Osteocyte (in vitro differentiated cells): ENCODE measurements around the gene RPL26. TPM values are rescaled to one million over a fixed set of nuclear protein-coding genes. Genes with fewer than 3 reads are reported as not detected.

Experiments
- DNase-seq: peaks from one replicate; pipeline ENCODE4 v3.0.0; 2021; ENCODE audit warnings: mixed read lengths; ENCODE audit not compliant: unreplicated experiment; ENCODE audit errors: extremely low spot score
- H3K27ac Mint-ChIP-seq: one replicate; pipeline ENCODE4 v1.8.0; 2021; ENCODE audit warnings: mild to moderate bottlenecking, mixed read lengths; ENCODE audit not compliant: unreplicated experiment
- H3K27me3 Mint-ChIP-seq: one replicate; pipeline ENCODE4 v1.8.0; 2021; ENCODE audit warnings: mixed read lengths; ENCODE audit not compliant: unreplicated experiment
- H3K36me3 Mint-ChIP-seq: one replicate; pipeline ENCODE4 v1.8.0; 2021; ENCODE audit warnings: mixed read lengths; ENCODE audit not compliant: unreplicated experiment
- H3K4me1 Mint-ChIP-seq: one replicate; pipeline ENCODE4 v1.8.0; 2021; ENCODE audit warnings: mixed read lengths; ENCODE audit not compliant: unreplicated experiment
- H3K4me3 Mint-ChIP-seq: one replicate; pipeline ENCODE4 v1.8.0; 2021; ENCODE audit warnings: mild to moderate bottlenecking, moderate library complexity, mixed read lengths; ENCODE audit not compliant: unreplicated experiment
- H3K9me3 Mint-ChIP-seq: one replicate; pipeline ENCODE4 v1.8.0; 2021; ENCODE audit warnings: mixed read lengths; ENCODE audit not compliant: unreplicated experiment
- CTCF ChIP-seq: fragments of 200-600 bp; sonication (generic); IDR thresholded peaks from 2 replicates; pipeline ENCODE4 v1.5.0; 2021; ENCODE audit warnings: antibody characterized with exemption, mild to moderate bottlenecking, moderate library complexity
- total RNA-seq: library from RNA; stranded (reverse); gene quantifications from 2 replicates; pipeline ENCODE4 v1.2.1, GENCODE V29; 2021

Gene RPL26
- total RNA-seq, 1 donor from 2014 or later: 1,654 TPM

- Mint-ChIP-seq H3K9me3 (no peaks in the 10 kb centered on the region), H3K36me3 (no peaks in the 10 kb centered on the region), H3K4me1 (peaks cover 5% of the 10 kb centered on the region), H3K4me3 (no peak overlapping the region), H3K27ac (no peak overlapping the region), H3K27me3 (peaks cover 28% of the 10 kb centered on the region)
- DNase-seq: no peak
- no peak for TF ChIP-seq CTCF
Measured at GRCh38 chr17:8392274-8392673, 9.3 kb upstream of the RPL26 start.

- Mint-ChIP-seq H3K9me3 (no peaks in the 10 kb centered on the region), H3K27ac (no peak overlapping the region), H3K27me3 (peaks cover 25% of the 10 kb centered on the region), H3K4me1 (peaks cover 5% of the 10 kb centered on the region), H3K4me3 (no peak overlapping the region), H3K36me3 (no peaks in the 10 kb centered on the region)
- no peak for TF ChIP-seq CTCF
- no peak for DNase-seq
Measured at GRCh38 chr17:8391711-8392110, 8.7 kb upstream of the RPL26 start.

DNA sequence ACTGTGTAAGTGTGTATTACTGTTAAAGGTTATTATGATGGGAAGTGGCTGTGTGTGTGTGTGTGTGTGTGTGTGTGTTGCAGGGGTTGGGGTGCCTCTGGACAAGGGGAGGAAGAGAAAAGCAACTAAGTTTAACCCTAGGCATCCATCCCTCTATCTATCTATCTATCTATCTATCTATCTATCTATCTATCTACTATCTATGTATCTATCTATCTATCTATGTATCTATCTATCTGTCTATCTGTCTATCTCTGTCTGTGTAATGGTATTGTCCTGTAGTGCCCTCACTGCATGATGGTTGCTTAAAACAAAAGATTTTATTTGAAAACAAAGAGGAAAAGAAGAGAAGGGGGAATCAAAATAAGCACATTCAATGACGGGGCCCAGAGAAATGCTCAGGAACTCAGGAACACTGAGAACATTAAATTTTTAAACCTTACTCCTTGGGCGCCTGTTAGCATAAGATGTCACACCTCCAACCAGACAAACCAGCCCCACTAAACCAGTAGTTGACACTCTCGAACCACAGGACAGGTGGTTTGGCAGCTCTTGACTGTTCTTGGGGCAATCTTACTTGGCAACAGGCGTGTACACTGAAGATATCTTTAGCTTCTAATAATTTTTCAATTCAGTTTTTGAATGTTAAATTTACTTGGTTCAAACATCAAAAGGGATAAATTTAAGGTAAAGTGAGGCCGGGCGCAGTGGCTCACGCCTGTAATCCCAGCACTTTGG lies 5.1 kb upstream of the RPL26 start:
- no peak for DNase-seq
- Mint-ChIP-seq H3K9me3 (no peaks in the 10 kb centered on the region), H3K4me3 (no peak overlapping the region), H3K27me3 (no peaks in the 10 kb centered on the region), H3K27ac (no peak overlapping the region), H3K36me3 (no peaks in the 10 kb centered on the region), H3K4me1 (peaks cover 21% of the 10 kb centered on the region)
- TF ChIP-seq CTCF: no peak

GRCh38 chr17:8386841-8387240 lies 3.8 kb upstream of the RPL26 start:
- no peak for TF ChIP-seq CTCF
- peaks cover 30% of the 10 kb centered on the region for H3K4me1 Mint-ChIP-seq
- H3K9me3 Mint-ChIP-seq: no peaks in the 10 kb centered on the region
- peaks cover 9% of the 10 kb centered on the region for H3K36me3 Mint-ChIP-seq
- no peak for DNase-seq
- H3K27ac Mint-ChIP-seq: no peak overlapping the region
- no peaks in the 10 kb centered on the region for H3K27me3 Mint-ChIP-seq
- peak overlapping the region; percentile 32 for H3K4me3 Mint-ChIP-seq

DNA sequence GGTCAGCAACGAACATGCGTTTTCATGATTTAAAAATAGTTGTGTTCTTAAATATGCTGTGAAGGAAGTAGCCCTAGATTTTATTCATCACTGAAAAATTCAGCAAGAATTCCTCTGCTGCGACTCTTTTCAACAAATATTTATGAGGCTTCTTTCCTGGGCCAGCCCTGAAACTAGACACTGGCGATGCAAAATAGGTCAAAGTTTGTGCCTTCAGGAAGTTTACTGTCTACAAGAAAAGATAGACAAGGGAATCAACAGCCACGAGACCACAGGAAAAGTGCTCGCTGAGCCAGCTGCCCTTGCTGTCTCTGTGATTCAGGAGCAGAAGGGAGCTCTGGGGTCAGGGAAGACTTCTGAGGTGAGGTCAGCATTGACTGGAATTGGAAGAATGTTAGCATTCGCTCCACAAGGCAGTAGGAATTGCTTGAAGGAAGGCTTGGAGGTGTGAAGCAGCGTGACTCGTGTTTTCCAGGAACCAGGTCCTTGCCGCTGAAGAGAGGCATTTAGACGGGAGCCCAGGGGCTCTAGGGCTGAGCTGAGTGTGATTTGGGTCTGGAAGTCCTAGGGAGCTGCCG lies 1.9 kb upstream of the RPL26 start:
- Mint-ChIP-seq H3K4me3 (peak overlapping the region; percentile 99), H3K9me3 (no peaks in the 10 kb centered on the region), H3K4me1 (peaks cover 43% of the 10 kb centered on the region), H3K27ac (peak overlapping the region; percentile 94), H3K27me3 (no peaks in the 10 kb centered on the region), H3K36me3 (peaks cover 21% of the 10 kb centered on the region)
- TF ChIP-seq CTCF: no peak
- no peak for DNase-seq
